GM12873 (cell line): ENCODE data around the gene CHPF2.

ENCODE experiments used
- CTCF ChIP-seq: IDR thresholded peaks from 2 replicates; pipeline ENCODE4 v1.5.1; 2012; ENCODE audit warnings: low read depth, mild to moderate bottlenecking, moderate library complexity, low read length, control low read depth; ENCODE audit not compliant: insufficient read depth; ENCODE audit errors: missing control alignments

CHPF2 gene

GRCh38 chr7:151213826-151214225 lies 18.5 kb upstream of the CHPF2 start:
- no peak for TF ChIP-seq CTCF

GRCh38 chr7:151215396-151215795 lies 16.9 kb upstream of the CHPF2 start:
- TF ChIP-seq CTCF: no peak

- TF ChIP-seq CTCF: no peak
These were observed 14.1 kb upstream of the CHPF2 start for GRCh38 chr7:151218170-151218569.

- TF ChIP-seq CTCF: no peak
These were observed 8.6 kb upstream of the CHPF2 start for GRCh38 chr7:151223728-151224127.

- no peak for TF ChIP-seq CTCF
These were observed 6.3 kb upstream of the CHPF2 start for GRCh38 chr7:151225948-151226510.

GRCh38 chr7:151226560-151226874 lies 5.8 kb upstream of the CHPF2 start:
- TF ChIP-seq CTCF: no peak

GRCh38 chr7:151226875-151227782 lies 5.2 kb upstream of the CHPF2 start, which contains the start of gene ABCF2:
TSS of gene ABCF2 (minus strand) at chr7:151227205. CDS start at chr7:151226458, 747 bp downstream.
- no peak for TF ChIP-seq CTCF
